ENCODE data around the gene RPS18. TPM values are rescaled to one million over a fixed set of nuclear protein-coding genes. Genes with fewer than 3 reads are reported as not detected.

RPS18 gene
- total and polyA plus RNA-seq, 2 of the 13 experiments (the other 11 are each of a cell fraction or from before 2014, with no cell fraction given): 3,896 to 5,806 TPM

- TF ChIP-seq, protein P1, sequence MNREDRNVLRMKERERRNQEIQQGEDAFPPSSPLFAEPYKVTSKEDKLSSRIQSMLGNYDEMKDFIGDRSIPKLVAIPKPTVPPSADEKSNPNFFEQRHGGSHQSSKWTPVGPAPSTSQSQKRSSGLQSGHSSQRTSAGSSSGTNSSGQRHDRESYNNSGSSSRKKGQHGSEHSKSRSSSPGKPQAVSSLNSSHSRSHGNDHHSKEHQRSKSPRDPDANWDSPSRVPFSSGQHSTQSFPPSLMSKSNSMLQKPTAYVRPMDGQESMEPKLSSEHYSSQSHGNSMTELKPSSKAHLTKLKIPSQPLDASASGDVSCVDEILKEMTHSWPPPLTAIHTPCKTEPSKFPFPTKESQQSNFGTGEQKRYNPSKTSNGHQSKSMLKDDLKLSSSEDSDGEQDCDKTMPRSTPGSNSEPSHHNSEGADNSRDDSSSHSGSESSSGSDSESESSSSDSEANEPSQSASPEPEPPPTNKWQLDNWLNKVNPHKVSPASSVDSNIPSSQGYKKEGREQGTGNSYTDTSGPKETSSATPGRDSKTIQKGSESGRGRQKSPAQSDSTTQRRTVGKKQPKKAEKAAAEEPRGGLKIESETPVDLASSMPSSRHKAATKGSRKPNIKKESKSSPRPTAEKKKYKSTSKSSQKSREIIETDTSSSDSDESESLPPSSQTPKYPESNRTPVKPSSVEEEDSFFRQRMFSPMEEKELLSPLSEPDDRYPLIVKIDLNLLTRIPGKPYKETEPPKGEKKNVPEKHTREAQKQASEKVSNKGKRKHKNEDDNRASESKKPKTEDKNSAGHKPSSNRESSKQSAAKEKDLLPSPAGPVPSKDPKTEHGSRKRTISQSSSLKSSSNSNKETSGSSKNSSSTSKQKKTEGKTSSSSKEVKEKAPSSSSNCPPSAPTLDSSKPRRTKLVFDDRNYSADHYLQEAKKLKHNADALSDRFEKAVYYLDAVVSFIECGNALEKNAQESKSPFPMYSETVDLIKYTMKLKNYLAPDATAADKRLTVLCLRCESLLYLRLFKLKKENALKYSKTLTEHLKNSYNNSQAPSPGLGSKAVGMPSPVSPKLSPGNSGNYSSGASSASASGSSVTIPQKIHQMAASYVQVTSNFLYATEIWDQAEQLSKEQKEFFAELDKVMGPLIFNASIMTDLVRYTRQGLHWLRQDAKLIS (CRISPR knock-in tag; IDR thresholded peaks at IDR 0.05): peak; percentile 87; the same call in 1 of the 2 replicates
- TF ChIP-seq SETDB1 (CRISPR knock-in tag; IDR thresholded peaks at IDR 0.05; ENCODE audit: borderline replicate concordance): no peak
- peak; percentile 85; the same call in 1 of the 2 replicates for TF ChIP-seq BRF2 (CRISPR knock-in tag; IDR thresholded peaks at IDR 0.05)
- peak; percentile 22; the same call in 1 of the 2 replicates for TF ChIP-seq FOXK1 (CRISPR knock-in tag; IDR thresholded peaks at IDR 0.05; ENCODE audit: borderline replicate concordance, low read depth)
- TF ChIP-seq NFIB (CRISPR knock-in tag; IDR thresholded peaks at IDR 0.05; ENCODE audit: borderline replicate concordance): no peak
- peak; percentile 86 for TF ChIP-seq HDAC1 (CRISPR knock-in tag; IDR thresholded peaks at IDR 0.05)
- no peak for TF ChIP-seq ZNF557 (CRISPR knock-in tag; IDR thresholded peaks at IDR 0.05)
- peak; percentile 91; the same call in 1 of the 2 replicates for TF ChIP-seq ZNF749 (CRISPR knock-in tag; IDR thresholded peaks at IDR 0.05; ENCODE audit: borderline replicate concordance)
- TF ChIP-seq ZNF83 (CRISPR knock-in tag; IDR thresholded peaks at IDR 0.05; ENCODE audit: borderline replicate concordance): no peak
- TF ChIP-seq, protein P2, sequence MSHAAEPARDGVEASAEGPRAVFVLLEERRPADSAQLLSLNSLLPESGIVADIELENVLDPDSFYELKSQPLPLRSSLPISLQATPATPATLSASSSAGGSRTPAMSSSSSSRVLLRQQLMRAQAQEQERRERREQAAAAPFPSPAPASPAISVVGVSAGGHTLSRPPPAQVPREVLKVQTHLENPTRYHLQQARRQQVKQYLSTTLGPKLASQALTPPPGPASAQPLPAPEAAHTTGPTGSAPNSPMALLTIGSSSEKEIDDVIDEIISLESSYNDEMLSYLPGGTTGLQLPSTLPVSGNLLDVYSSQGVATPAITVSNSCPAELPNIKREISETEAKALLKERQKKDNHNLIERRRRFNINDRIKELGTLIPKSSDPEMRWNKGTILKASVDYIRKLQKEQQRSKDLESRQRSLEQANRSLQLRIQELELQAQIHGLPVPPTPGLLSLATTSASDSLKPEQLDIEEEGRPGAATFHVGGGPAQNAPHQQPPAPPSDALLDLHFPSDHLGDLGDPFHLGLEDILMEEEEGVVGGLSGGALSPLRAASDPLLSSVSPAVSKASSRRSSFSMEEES (CRISPR knock-in tag; IDR thresholded peaks at IDR 0.05): peak; percentile 48
- TF ChIP-seq, protein P3, sequence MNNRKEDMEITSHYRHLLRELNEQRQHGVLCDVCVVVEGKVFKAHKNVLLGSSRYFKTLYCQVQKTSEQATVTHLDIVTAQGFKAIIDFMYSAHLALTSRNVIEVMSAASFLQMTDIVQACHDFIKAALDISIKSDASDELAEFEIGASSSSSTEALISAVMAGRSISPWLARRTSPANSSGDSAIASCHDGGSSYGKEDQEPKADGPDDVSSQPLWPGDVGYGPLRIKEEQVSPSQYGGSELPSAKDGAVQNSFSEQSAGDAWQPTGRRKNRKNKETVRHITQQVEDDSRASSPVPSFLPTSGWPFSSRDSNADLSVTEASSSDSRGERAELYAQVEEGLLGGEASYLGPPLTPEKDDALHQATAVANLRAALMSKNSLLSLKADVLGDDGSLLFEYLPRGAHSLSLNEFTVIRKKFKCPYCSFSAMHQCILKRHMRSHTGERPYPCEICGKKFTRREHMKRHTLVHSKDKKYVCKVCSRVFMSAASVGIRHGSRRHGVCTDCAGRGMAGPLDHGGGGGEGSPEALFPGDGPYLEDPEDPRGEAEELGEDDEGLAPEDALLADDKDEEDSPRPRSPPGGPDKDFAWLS (CRISPR knock-in tag; IDR thresholded peaks at IDR 0.05; ENCODE audit: borderline replicate concordance): 0 out of 2 replicates have a peak, but pooled peaks have one; percentile 64
- TF ChIP-seq, protein P4, sequence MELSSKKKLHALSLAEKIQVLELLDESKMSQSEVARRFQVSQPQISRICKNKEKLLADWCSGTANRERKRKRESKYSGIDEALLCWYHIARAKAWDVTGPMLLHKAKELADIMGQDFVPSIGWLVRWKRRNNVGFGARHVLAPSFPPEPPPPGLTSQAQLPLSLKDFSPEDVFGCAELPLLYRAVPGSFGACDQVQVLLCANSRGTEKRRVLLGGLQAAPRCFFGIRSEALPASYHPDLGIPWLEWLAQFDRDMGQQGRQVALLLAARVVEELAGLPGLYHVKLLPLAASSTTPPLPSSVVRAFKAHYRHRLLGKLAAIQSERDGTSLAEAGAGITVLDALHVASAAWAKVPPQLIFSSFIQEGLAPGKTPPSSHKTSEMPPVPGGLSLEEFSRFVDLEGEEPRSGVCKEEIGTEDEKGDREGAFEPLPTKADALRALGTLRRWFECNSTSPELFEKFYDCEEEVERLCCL (CRISPR knock-in tag; IDR thresholded peaks at IDR 0.05; ENCODE audit: borderline replicate concordance): no peak
- no peak for TF ChIP-seq ZBTB1 (CRISPR knock-in tag; IDR thresholded peaks at IDR 0.05; ENCODE audit: borderline replicate concordance)
- peak; percentile 95 for TF ChIP-seq REPIN1 (CRISPR knock-in tag; IDR thresholded peaks at IDR 0.05; ENCODE audit: borderline replicate concordance, low read depth)
- TF ChIP-seq ZNF264 (CRISPR knock-in tag; IDR thresholded peaks at IDR 0.05): no peak
- peak; percentile 24; the same call in 1 of the 2 replicates for TF ChIP-seq HMG20A (CRISPR knock-in tag; IDR thresholded peaks at IDR 0.05; ENCODE audit: borderline replicate concordance)
- peak; percentile 85 for TF ChIP-seq TGIF2 (CRISPR knock-in tag; IDR thresholded peaks at IDR 0.05)
- TF ChIP-seq NAIF1 (CRISPR knock-in tag; IDR thresholded peaks at IDR 0.05; ENCODE audit: borderline replicate concordance): peak; percentile 74
- no peak for TF ChIP-seq CEBPB (IDR thresholded peaks at IDR 0.05; ENCODE audit: borderline replicate concordance, low read depth, low read length)
These were observed 27.5 kb downstream of the RPS18 start (continued) for GRCh38 chr6:33299237-33299944.

All from HepG2 (cell line).